Fibroblast of lung (primary cell): ENCODE results near the gene CHD1L.

Experiments used
- EZH2 ChIP-seq: IDR thresholded peaks from 2 replicates; pipeline ENCODE4 v1.5.1; 2012; ENCODE audit warnings: low read length, control low read depth, mild to moderate bottlenecking; ENCODE audit errors: missing control alignments
- TF ChIP-seq, protein P1 (sequence below), 2 donors: IDR thresholded peaks in 1 of 2; conservative IDR thresholded peaks in 1 of 2; 1 replicate in 1 of 2; 2 replicates in 1 of 2; pipeline ENCODE4 v1.5.1; 2011 to 2012; ENCODE audit warnings: low read length in 2 of 2, control low read depth in 1 of 2, inconsistent platforms in 1 of 2, low read depth in 1 of 2, mild to moderate bottlenecking in 1 of 2

GRCh38 chr1:147236959-147237791 is 5.3 kb upstream of the CHD1L start:
- TF ChIP-seq, protein P1, sequence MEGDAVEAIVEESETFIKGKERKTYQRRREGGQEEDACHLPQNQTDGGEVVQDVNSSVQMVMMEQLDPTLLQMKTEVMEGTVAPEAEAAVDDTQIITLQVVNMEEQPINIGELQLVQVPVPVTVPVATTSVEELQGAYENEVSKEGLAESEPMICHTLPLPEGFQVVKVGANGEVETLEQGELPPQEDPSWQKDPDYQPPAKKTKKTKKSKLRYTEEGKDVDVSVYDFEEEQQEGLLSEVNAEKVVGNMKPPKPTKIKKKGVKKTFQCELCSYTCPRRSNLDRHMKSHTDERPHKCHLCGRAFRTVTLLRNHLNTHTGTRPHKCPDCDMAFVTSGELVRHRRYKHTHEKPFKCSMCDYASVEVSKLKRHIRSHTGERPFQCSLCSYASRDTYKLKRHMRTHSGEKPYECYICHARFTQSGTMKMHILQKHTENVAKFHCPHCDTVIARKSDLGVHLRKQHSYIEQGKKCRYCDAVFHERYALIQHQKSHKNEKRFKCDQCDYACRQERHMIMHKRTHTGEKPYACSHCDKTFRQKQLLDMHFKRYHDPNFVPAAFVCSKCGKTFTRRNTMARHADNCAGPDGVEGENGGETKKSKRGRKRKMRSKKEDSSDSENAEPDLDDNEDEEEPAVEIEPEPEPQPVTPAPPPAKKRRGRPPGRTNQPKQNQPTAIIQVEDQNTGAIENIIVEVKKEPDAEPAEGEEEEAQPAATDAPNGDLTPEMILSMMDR (conservative IDR thresholded peaks at IDR 0.05 in 1 of 2, IDR thresholded peaks at IDR 0.05 in 1 of 2; ENCODE audit: low read depth in 1 of 2, low read length in 2 of 2): no peak
- TF ChIP-seq EZH2: no peak
